ENCODE results near the gene ANKRD24. TPM values are rescaled to one million over a fixed set of nuclear protein-coding genes. Genes with fewer than 3 reads are reported as not detected.

The ANKRD24 gene
- total and polyA plus RNA-seq, 2 experiments from 2014 or later, result 3.7 to 18.0 TPM

DNA sequence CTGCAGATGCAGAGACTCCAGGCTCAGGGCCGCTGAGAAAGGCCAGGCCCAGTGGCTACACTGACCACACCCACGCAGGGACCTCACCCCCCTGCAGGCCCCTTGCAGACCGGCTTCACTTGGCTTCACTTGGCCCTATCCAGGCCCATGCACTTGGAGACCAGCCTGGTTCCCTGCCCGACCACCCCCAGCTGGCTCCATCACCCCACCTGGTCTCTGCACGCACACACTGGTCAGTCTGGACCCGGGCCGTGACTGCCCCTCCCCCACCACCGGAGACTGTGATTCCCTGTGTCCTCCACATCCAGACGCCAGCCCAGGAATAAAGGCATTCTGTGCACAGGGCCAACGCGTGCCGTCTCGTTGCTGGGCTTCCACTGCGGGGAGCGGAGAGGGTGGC, 42.0 kb downstream of the ANKRD24 start:
- ATAC-seq (no peak), DNase-seq (ENCODE audit: low spot score) (no peak)
- Histone ChIP-seq H3K27ac (ENCODE audit: low read depth) (no peak overlapping the region), H4K20me1 (replicated peaks; ENCODE audit: insufficient read depth) (no peaks in the 10 kb centered on the region), H2AFZ (no peak overlapping the region), H3K4me3 (no peak overlapping the region), H3K4me1 (ENCODE audit: insufficient read depth) (no peaks in the 10 kb centered on the region; the same call in 1 of the 2 replicates), H3K36me3 (ENCODE audit: insufficient read depth) (no peaks in the 10 kb centered on the region; the same call in 1 of the 2 replicates), H3F3A (replicated peaks; ENCODE audit: low read depth) (no peaks in the 10 kb centered on the region), H3K9me2 (ENCODE audit: insufficient read depth) (no peaks in the 10 kb centered on the region), H3K27me3 (ENCODE audit: insufficient read depth) (no peaks in the 10 kb centered on the region), H3K79me2 (replicated peaks; ENCODE audit: insufficient read depth) (no peaks in the 10 kb centered on the region), H3K4me2 (no peak overlapping the region)
- peaks cover 7% of the 10 kb centered on the region for H3K36me3 Mint-ChIP-seq (ENCODE audit: low read depth)
- H3K27ac Mint-ChIP-seq, result no peak overlapping the region
- H3K27me3 Mint-ChIP-seq (ENCODE audit: insufficient read depth, low read depth, poor library complexity), result peaks cover 4% of the 10 kb centered on the region
- H3K4me3 Mint-ChIP-seq, result no peak overlapping the region
- no peaks in the 10 kb centered on the region; the same call in 2 of the 3 replicates for H3K9me3 Mint-ChIP-seq
- TF ChIP-seq EZH2phosphoT487 (IDR thresholded peaks at IDR 0.05; ENCODE audit: unreplicated experiment) (no peak), JUNB (IDR thresholded peaks at IDR 0.05; ENCODE audit: unreplicated experiment) (no peak), NANOG (IDR thresholded peaks at IDR 0.05; ENCODE audit: borderline replicate concordance) (no peak), STAT1 (IDR thresholded peaks at IDR 0.05; ENCODE audit: unreplicated experiment) (no peak), CREB1 (CRISPR knock-in tag; IDR thresholded peaks at IDR 0.05; ENCODE audit: low read depth) (no peak), EZH2 (IDR thresholded peaks at IDR 0.05; ENCODE audit: low read depth, unreplicated experiment) (no peak)
- TF ChIP-seq, protein P1, sequence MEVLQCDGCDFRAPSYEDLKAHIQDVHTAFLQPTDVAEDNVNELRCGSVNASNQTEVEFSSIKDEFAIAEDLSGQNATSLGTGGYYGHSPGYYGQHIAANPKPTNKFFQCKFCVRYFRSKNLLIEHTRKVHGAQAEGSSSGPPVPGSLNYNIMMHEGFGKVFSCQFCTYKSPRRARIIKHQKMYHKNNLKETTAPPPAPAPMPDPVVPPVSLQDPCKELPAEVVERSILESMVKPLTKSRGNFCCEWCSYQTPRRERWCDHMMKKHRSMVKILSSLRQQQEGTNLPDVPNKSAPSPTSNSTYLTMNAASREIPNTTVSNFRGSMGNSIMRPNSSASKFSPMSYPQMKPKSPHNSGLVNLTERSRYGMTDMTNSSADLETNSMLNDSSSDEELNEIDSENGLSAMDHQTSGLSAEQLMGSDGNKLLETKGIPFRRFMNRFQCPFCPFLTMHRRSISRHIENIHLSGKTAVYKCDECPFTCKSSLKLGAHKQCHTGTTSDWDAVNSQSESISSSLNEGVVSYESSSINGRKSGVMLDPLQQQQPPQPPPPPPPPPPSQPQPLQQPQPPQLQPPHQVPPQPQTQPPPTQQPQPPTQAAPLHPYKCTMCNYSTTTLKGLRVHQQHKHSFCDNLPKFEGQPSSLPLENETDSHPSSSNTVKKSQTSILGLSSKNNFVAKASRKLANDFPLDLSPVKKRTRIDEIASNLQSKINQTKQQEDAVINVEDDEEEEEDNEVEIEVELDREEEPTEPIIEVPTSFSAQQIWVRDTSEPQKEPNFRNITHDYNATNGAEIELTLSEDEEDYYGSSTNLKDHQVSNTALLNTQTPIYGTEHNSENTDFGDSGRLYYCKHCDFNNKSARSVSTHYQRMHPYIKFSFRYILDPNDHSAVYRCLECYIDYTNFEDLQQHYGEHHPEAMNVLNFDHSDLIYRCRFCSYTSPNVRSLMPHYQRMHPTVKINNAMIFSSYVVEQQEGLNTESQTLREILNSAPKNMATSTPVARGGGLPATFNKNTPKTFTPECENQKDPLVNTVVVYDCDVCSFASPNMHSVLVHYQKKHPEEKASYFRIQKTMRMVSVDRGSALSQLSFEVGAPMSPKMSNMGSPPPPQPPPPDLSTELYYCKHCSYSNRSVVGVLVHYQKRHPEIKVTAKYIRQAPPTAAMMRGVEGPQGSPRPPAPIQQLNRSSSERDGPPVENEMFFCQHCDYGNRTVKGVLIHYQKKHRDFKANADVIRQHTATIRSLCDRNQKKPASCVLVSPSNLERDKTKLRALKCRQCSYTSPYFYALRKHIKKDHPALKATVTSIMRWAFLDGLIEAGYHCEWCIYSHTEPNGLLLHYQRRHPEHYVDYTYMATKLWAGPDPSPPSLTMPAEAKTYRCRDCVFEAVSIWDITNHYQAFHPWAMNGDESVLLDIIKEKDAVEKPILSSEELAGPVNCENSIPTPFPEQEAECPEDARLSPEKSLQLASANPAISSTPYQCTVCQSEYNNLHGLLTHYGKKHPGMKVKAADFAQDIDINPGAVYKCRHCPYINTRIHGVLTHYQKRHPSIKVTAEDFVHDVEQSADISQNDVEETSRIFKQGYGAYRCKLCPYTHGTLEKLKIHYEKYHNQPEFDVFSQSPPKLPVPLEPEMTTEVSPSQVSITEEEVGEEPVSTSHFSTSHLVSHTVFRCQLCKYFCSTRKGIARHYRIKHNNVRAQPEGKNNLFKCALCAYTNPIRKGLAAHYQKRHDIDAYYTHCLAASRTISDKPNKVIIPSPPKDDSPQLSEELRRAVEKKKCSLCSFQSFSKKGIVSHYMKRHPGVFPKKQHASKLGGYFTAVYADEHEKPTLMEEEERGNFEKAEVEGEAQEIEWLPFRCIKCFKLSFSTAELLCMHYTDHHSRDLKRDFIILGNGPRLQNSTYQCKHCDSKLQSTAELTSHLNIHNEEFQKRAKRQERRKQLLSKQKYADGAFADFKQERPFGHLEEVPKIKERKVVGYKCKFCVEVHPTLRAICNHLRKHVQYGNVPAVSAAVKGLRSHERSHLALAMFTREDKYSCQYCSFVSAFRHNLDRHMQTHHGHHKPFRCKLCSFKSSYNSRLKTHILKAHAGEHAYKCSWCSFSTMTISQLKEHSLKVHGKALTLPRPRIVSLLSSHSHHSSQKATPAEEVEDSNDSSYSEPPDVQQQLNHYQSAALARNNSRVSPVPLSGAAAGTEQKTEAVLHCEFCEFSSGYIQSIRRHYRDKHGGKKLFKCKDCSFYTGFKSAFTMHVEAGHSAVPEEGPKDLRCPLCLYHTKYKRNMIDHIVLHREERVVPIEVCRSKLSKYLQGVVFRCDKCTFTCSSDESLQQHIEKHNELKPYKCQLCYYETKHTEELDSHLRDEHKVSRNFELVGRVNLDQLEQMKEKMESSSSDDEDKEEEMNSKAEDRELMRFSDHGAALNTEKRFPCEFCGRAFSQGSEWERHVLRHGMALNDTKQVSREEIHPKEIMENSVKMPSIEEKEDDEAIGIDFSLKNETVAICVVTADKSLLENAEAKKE (CRISPR knock-in tag; IDR thresholded peaks at IDR 0.05), result no peak
- TF ChIP-seq, protein P2, sequence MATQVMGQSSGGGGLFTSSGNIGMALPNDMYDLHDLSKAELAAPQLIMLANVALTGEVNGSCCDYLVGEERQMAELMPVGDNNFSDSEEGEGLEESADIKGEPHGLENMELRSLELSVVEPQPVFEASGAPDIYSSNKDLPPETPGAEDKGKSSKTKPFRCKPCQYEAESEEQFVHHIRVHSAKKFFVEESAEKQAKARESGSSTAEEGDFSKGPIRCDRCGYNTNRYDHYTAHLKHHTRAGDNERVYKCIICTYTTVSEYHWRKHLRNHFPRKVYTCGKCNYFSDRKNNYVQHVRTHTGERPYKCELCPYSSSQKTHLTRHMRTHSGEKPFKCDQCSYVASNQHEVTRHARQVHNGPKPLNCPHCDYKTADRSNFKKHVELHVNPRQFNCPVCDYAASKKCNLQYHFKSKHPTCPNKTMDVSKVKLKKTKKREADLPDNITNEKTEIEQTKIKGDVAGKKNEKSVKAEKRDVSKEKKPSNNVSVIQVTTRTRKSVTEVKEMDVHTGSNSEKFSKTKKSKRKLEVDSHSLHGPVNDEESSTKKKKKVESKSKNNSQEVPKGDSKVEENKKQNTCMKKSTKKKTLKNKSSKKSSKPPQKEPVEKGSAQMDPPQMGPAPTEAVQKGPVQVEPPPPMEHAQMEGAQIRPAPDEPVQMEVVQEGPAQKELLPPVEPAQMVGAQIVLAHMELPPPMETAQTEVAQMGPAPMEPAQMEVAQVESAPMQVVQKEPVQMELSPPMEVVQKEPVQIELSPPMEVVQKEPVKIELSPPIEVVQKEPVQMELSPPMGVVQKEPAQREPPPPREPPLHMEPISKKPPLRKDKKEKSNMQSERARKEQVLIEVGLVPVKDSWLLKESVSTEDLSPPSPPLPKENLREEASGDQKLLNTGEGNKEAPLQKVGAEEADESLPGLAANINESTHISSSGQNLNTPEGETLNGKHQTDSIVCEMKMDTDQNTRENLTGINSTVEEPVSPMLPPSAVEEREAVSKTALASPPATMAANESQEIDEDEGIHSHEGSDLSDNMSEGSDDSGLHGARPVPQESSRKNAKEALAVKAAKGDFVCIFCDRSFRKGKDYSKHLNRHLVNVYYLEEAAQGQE (IDR thresholded peaks at IDR 0.05; ENCODE audit: unreplicated experiment), result no peak
- no peaks in the 10 kb centered on the region for H3K4me1 Mint-ChIP-seq
